ENCODE results near the gene LTBP1. TPM values are rescaled to one million over a fixed set of nuclear protein-coding genes. Genes with fewer than 3 reads are reported as not detected.

LTBP1 gene
- total RNA-seq, 1 donor from 2014 or later: 29.7 TPM

DNA sequence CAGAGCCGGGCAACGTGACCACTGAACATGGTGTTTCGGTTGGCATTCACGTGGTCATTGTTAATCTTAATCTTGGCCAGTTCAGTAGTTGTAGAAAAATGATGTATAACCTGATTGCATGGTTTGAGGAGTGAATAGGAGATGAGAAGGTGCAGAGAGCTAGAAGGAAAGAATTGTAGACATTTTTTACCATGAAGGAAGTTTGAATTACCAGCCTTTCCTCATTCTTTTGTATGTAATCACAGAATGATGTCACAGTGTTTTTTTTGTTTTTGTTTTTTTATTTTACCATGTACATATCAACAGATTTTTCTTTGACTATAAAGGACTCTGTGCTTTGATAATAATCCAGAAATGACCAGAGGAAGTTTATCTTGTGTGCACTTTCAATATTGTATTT lies 126.3 kb downstream of the LTBP1 start:
- H3K9me3 ChIP-seq (ENCODE audit: insufficient read depth, low read depth, low read length): no peaks in the 10 kb centered on the region
- no peaks in the 10 kb centered on the region for H4K20me1 ChIP-seq (ENCODE audit: insufficient read depth, low read length)
- TF ChIP-seq EZH2 (IDR thresholded peaks at IDR 0.05; ENCODE audit: insufficient read depth, low read length): no peak
- TF ChIP-seq, protein P1, sequence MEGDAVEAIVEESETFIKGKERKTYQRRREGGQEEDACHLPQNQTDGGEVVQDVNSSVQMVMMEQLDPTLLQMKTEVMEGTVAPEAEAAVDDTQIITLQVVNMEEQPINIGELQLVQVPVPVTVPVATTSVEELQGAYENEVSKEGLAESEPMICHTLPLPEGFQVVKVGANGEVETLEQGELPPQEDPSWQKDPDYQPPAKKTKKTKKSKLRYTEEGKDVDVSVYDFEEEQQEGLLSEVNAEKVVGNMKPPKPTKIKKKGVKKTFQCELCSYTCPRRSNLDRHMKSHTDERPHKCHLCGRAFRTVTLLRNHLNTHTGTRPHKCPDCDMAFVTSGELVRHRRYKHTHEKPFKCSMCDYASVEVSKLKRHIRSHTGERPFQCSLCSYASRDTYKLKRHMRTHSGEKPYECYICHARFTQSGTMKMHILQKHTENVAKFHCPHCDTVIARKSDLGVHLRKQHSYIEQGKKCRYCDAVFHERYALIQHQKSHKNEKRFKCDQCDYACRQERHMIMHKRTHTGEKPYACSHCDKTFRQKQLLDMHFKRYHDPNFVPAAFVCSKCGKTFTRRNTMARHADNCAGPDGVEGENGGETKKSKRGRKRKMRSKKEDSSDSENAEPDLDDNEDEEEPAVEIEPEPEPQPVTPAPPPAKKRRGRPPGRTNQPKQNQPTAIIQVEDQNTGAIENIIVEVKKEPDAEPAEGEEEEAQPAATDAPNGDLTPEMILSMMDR (IDR thresholded peaks at IDR 0.05; ENCODE audit: insufficient read depth, low read depth, low read length): no peak
- H3K4me1 ChIP-seq (ENCODE audit: insufficient read depth, low read length): peaks cover 25% of the 10 kb centered on the region
- no peaks in the 10 kb centered on the region for H3K36me3 ChIP-seq (ENCODE audit: insufficient read depth, low read length)
- Mint-ChIP-seq H3K27ac (ENCODE audit: unreplicated experiment) (peak overlapping the region; percentile 84), H3K4me1 (ENCODE audit: low read depth, unreplicated experiment) (peaks cover 38% of the 10 kb centered on the region), H3K36me3 (ENCODE audit: low read depth, unreplicated experiment) (peaks cover 5% of the 10 kb centered on the region), H3K27me3 (ENCODE audit: low read depth, unreplicated experiment) (no peaks in the 10 kb centered on the region), H3K9me3 (ENCODE audit: unreplicated experiment) (peaks cover 4% of the 10 kb centered on the region), H3K4me3 (ENCODE audit: unreplicated experiment) (no peak overlapping the region)
- FAIRE-seq: no peak
- DNase-seq (ENCODE audit: low read depth): no peak
- no peak overlapping the region for H3K9ac ChIP-seq (ENCODE audit: low read length)
- no peak overlapping the region for H3K4me2 ChIP-seq (ENCODE audit: low read length)
- H2AFZ ChIP-seq (ENCODE audit: low read depth, low read length): no peak overlapping the region
- no peaks in the 10 kb centered on the region for H3K79me2 ChIP-seq (ENCODE audit: insufficient read depth, low read length)
- no peaks in the 10 kb centered on the region for H3K27me3 ChIP-seq (ENCODE audit: insufficient read depth, low read length)
- peak overlapping the region; percentile 29 for H3K27ac ChIP-seq (ENCODE audit: low read depth, low read length)
- no peak overlapping the region for H3K4me3 ChIP-seq (ENCODE audit: insufficient read depth, low read depth, low read length)

DNA sequence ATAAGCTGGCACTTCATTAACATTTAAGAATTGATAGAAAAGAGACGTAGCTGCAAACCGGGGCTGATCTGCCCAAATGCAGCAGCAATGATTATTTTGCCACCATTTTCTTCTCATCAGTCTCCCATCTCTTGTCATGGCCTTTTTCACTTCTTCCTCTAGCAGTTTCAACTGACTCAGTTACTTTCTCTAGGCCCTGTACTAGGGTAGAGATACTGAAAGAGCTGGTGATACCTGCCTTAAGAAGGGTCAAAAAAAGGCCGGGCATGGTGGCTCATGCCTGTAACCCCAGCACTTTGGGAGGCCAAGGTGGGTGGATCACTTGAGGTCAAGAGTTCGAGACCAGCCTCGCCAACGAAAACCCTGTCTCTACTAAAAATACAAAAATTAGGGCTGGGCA lies 127.4 kb downstream of the LTBP1 start:
- Mint-ChIP-seq H3K4me1 (ENCODE audit: low read depth, unreplicated experiment) (peaks cover 31% of the 10 kb centered on the region), H3K27me3 (ENCODE audit: low read depth, unreplicated experiment) (no peaks in the 10 kb centered on the region), H3K9me3 (ENCODE audit: unreplicated experiment) (peaks cover 4% of the 10 kb centered on the region), H3K27ac (ENCODE audit: unreplicated experiment) (peak overlapping the region; percentile 20), H3K4me3 (ENCODE audit: unreplicated experiment) (no peak overlapping the region), H3K36me3 (ENCODE audit: low read depth, unreplicated experiment) (peaks cover 5% of the 10 kb centered on the region)
- H3K4me1 ChIP-seq (ENCODE audit: insufficient read depth, low read length): peaks cover 14% of the 10 kb centered on the region
- no peak overlapping the region for H2AFZ ChIP-seq (ENCODE audit: low read depth, low read length)
- TF ChIP-seq, protein P1 (IDR thresholded peaks at IDR 0.05; ENCODE audit: insufficient read depth, low read depth, low read length): no peak
- no peak for TF ChIP-seq EZH2 (IDR thresholded peaks at IDR 0.05; ENCODE audit: insufficient read depth, low read length)
- no peaks in the 10 kb centered on the region for H4K20me1 ChIP-seq (ENCODE audit: insufficient read depth, low read length)
- H3K27me3 ChIP-seq (ENCODE audit: insufficient read depth, low read length): no peaks in the 10 kb centered on the region
- no peaks in the 10 kb centered on the region for H3K9me3 ChIP-seq (ENCODE audit: insufficient read depth, low read depth, low read length)
- FAIRE-seq (no peak), DNase-seq (ENCODE audit: low read depth) (no peak)
- H3K4me2 ChIP-seq (ENCODE audit: low read length): no peak overlapping the region
- no peak overlapping the region for H3K9ac ChIP-seq (ENCODE audit: low read length)
- H3K4me3 ChIP-seq (ENCODE audit: insufficient read depth, low read depth, low read length): no peak overlapping the region
- no peak overlapping the region for H3K27ac ChIP-seq (ENCODE audit: low read depth, low read length)
- H3K79me2 ChIP-seq (ENCODE audit: insufficient read depth, low read length): no peaks in the 10 kb centered on the region
- no peaks in the 10 kb centered on the region for H3K36me3 ChIP-seq (ENCODE audit: insufficient read depth, low read length)

DNA sequence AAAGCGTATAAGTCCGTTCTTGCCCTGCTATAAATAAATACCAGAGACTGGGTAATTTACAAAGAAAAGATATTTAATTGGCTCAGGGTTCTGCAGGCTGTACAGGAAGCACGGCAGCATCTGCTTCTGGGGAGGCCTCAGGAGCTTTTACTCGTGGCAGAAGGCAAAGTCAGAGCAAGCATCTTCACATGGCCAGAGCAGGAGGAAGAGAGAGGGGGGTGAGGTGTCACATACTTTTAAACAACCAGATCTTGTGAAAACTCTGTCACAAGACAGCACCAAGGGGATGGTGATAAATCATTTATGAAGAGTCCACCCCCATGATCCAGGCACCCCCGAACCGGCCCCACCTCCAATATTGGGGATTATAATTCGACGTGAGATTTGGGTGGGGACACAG lies 130.6 kb downstream of the LTBP1 start:
- H3K4me3 ChIP-seq (ENCODE audit: insufficient read depth, low read depth, low read length): no peak overlapping the region
- peaks cover 3% of the 10 kb centered on the region for H3K36me3 Mint-ChIP-seq (ENCODE audit: low read depth, unreplicated experiment)
- no peak overlapping the region for H3K27ac ChIP-seq (ENCODE audit: low read depth, low read length)
- no peaks in the 10 kb centered on the region for H3K27me3 Mint-ChIP-seq (ENCODE audit: low read depth, unreplicated experiment)
- TF ChIP-seq EZH2 (IDR thresholded peaks at IDR 0.05; ENCODE audit: insufficient read depth, low read length): no peak
- TF ChIP-seq, protein P1 (IDR thresholded peaks at IDR 0.05; ENCODE audit: insufficient read depth, low read depth, low read length): no peak
- H2AFZ ChIP-seq (ENCODE audit: low read depth, low read length): no peak overlapping the region
- no peaks in the 10 kb centered on the region for H3K4me1 ChIP-seq (ENCODE audit: insufficient read depth, low read length)
- FAIRE-seq (no peak), DNase-seq (ENCODE audit: low read depth) (no peak)
- no peak overlapping the region for H3K27ac Mint-ChIP-seq (ENCODE audit: unreplicated experiment)
- no peaks in the 10 kb centered on the region for H3K79me2 ChIP-seq (ENCODE audit: insufficient read depth, low read length)
- H3K9me3 Mint-ChIP-seq (ENCODE audit: unreplicated experiment): no peaks in the 10 kb centered on the region
- H3K9ac ChIP-seq (ENCODE audit: low read length): no peak overlapping the region
- no peak overlapping the region for H3K4me2 ChIP-seq (ENCODE audit: low read length)
- no peaks in the 10 kb centered on the region for H3K9me3 ChIP-seq (ENCODE audit: insufficient read depth, low read depth, low read length)
- no peaks in the 10 kb centered on the region for H3K27me3 ChIP-seq (ENCODE audit: insufficient read depth, low read length)
- no peaks in the 10 kb centered on the region for H4K20me1 ChIP-seq (ENCODE audit: insufficient read depth, low read length)
- no peak overlapping the region for H3K4me3 Mint-ChIP-seq (ENCODE audit: unreplicated experiment)
- no peaks in the 10 kb centered on the region for H3K36me3 ChIP-seq (ENCODE audit: insufficient read depth, low read length)
- peaks cover 8% of the 10 kb centered on the region for H3K4me1 Mint-ChIP-seq (ENCODE audit: low read depth, unreplicated experiment)

All from astrocyte (in vitro differentiated cells and primary cell).